Stimulated activated naive CD4-positive, alpha-beta T cell (primary cell): ENCODE results near the gene PLLP.

Experiments
- DNase-seq, 6 experiments: peaks; one replicate each; lab custom pipeline; 2025; lab: John Stamatoyannopoulos, UW

Gene PLLP

DNA sequence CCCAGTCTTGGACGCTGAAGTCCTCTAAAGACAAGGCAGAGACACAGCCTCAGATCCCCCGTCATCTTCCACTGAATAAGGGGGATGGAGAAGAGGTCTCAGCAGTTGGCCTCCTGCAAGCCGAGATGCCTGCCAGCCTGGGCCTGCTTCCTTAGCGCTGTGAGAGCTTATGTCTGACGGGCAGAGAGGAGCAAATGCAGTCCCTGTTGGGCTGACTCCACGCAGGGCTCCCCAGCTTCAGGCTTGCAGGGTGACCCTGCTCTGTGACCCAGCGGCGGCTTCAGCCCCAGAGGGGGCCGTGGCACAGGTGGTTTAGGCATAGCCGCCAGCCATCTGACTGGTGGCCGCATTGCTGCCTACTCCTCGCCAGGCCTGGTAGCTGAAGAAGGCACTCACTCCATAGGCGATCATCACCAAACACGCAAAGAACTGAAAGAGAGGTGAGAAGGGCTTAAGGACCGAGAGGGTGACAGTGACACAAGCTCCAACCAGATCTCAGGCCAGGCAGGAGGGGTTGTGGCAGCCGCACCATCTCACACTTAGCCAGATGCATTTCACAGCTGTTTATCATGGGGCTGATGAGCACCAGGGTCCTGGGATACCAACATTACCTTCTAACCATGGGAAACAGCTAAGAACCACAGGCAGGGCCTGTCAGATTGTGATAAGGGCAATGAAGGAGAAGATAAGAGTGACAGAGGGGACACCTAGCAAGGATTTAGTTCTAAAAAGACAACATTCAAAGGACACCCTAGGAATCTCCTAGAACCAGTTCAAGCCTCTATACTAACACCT is 27.7 kb downstream of the PLLP start:
- no peak for DNase-seq

DNA sequence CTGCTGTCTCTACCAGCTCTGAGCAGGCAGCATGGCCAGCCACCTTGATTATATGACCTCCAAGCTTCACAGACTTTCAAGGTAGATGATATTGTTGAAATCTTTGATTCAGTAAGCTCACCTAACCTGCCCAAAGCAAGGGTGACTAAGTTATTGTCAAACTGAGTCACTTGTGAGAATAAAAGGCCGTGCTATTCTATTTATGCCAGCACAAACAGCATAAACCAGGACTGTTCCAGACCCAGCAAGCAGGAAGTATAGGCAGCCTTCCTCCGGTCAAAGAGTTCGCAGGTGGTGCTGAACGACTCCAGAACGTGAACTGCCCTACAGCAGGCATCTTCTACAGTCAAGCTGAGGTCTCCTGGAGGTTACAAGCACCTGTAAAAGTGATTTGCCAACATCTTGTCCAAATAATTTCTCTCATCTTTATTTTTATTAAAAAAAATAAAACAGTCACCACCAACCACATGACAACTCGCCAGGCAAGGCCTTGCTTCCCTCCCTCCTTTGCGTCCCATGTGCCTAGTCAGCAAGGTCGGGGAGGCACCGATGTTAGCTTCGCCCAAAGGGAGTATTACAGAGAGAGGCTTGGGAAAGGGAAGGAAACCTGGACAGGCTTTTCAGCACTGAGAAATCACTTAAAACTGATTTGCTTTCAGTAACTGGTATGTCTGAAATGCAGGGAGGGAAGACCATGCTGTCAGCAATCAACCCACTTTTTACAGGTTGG is 28.6 kb downstream of the PLLP start:
- no peak for DNase-seq

DNA sequence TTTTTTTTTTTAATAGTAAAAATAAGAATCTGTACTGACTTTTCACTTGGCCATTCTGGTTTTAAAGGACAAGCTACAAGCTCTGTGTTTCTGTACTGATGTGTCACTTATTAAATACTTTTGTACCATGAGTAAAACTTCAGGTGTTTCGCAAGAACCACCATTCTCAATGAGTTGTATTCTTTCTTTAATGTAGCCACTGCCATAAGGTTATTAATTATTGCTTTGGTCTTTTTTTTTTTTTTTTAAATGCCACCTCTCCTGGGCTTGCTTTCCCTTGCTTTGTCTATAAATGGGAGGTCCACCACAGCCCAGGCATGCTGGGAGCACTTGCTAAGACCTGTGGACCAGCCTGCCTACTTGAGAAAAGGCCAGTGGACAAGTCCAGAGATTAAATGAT is 31.0 kb downstream of the PLLP start:
- DNase-seq = no peak

DNA sequence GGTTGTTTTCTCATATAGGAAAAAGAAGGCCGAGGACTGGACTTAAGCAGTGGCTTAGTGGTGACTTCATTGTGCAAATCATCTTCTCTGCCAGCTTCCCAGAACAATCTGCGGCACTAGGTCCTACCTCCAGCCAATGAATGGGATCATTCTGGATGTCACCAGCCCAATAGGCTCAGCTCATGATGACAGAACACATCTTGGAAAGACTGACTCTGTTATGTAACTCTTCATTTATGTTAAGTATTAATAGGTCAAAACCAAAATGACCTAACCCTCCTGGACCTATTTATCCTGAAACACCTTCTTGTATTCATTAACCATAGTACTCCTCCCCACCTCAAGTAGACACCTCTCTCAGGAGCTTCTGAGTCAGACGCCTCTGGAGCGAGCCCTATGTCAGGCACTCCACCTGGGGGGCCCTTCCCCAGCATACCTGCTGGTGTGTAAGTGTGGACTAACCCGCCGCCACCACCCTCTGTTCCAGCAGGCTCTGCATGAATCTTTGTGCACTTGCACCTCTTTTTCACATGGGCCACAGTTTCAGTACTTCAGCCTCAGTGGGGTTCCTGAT is 32.2 kb downstream of the PLLP start:
- no peak for DNase-seq

DNA sequence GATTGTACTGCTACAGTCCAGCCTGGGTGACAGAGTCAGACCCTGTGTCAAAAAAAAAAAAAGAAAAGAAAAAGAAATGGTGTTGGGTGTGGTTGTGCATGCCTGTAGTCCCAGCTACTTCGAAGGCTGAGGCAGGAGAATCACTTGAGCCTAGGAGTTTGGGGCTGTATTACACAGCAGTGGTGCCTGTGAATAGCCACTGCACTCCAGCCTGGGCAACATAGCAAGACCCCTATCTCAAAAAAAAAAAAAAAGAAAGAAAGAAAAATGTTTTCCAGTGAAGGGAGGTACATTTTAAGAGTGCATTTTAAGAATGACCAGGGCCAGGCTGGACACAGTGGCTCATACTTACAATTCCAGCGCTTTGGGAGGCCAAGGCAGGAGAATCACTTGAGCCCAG is 33.1 kb downstream of the PLLP start:
- no peak for DNase-seq

DNA sequence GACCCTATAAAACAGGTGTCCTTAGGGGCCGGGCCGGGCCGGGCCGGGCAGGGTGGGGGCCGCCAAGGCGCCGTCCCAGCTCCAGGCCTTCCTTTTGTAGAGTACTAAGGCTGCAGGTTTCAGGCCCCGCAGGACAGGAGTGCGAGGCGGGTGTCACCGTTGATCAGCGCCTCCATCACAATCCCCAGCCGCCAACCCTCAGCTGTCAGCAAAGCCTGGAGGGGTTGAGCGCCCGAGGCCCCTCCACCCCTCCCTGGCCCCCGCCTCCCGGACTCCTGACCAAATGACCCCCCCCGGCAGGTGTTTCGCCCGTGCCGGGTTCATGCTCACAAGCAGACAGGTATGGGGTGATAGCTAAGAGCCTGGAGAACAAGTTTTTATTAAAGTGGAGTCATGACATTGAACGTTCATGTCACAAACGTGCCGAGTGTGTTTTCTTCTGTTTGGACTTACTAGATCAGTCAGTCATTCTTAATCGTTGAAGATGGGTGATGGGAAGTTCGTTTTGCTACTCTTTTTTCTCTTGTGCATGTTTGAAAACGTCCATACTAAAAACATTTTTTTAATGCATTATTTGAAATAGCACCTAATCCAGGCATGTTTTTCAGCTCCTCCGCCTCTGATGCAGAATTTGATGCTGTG is 38.9 kb downstream of the PLLP start:
- peak in 3 of 6 experiments; percentile 25 to 43 (median 38) for DNase-seq

DNA sequence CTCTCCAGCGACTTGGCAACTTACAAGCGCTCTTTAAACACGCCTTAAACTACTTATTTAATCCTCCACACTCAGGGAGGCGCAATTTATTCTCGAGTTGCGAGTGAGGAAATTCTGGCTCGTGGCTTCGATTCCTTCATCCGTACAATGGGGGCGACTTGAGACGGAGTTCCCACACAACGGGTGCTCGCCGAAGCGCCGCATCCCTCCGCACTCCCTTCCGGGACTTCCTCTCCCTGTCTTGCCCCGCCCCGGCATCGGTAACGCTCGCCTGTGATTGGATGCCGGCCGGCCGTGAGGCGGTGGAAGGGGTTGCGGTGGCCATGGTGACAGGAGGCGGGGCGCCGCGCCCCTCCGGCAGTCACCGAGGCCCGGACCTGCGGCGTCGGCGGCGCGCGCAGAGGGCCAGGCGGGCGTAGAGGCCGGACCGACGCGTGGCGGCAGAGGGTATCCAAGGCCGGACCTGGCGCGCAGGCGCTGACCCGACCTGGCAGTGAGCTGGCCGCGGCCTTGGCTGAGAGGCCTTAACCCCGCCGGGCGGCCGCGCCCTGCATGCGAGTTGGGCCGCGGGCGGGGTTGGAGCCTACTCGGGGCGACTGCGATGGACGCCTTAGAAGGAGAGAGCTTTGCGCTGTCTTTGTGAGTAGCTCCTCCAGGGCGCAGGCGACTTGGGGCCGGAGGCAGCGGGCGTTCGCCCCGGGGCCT is 39.6 kb downstream of the PLLP start, which contains the start of gene ARL2BP:
Gene ARL2BP (plus strand): TSS at position 493 of the 705 bp plus-strand sequence. CDS start 109 bp downstream, at position 602.
- DNase-seq = peak; percentile 91 to 97 (median 96)

DNA sequence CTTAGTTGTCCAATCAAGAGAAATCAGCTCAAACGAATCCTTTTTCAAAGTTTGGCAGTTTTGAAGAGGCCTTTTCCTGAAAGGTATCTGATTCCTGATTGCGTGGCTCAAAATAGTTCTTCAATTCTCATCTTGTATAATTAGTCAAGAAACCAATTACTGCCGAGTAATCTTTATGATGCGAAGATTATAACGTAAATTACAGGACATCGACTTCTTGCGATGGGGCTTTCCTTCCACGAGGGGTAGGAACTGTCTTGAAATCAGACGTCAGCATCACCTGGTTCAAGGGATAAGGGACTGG is 40.1 kb downstream of the PLLP start:
- DNase-seq = no peak

DNA sequence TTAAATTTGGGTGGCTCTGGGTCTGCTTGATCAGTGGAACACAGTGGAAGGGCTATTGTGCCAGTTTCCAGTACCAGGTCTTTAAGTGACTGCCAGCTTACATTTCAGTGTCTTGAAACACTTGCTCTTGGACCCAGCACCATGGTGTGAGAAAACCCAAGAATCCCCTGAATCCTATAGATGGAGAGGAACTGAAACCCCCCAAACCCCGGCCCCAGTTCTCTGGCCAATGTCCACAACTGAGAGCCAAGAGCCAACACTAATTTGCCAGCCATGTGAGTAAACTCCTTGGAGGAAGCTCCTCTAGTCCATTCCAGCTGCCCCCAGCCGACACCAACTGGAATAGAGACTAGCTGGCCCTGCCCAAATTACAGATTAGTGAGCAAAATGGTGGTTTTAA is 41.8 kb downstream of the PLLP start:
- no peak for DNase-seq

DNA sequence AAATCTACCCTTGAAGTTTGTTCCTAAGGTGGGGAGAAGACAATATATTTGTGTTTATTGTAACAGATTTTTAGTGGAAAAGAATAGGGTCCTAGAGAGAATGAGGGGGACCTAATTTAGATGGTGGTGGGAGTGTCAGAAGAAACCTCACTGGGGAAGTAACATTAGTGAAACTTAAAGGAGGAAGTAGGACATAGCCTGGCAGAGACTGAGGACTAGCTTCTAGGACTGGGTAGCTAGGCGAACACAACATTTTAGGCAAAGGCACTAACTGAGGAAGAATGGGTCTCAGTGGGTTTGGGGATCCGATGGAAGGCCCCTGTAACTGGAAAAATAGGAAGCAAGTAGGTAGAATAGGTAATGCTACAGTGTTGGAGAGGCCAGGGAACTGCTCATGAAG is 43.6 kb downstream of the PLLP start:
- DNase-seq = no peak

DNA sequence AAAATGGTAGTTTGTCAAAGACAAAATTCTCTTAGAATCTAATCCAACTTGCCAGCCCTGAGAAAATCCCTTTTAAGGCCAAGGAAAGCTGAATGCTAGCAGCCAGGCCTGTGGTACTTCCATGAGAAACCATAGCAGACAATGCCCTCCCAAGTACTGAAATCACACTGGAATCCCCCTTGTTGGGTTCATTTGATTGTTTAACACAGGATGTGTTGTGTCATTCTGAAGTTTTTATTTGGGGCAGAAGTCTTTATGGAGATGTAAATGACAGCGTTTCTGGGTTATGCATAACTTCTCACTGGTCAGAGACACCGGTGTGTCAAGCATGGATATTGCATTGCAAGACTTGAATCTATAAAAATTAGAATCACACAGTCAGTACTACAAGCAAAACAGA is 45.4 kb downstream of the PLLP start:
- no peak for DNase-seq

DNA sequence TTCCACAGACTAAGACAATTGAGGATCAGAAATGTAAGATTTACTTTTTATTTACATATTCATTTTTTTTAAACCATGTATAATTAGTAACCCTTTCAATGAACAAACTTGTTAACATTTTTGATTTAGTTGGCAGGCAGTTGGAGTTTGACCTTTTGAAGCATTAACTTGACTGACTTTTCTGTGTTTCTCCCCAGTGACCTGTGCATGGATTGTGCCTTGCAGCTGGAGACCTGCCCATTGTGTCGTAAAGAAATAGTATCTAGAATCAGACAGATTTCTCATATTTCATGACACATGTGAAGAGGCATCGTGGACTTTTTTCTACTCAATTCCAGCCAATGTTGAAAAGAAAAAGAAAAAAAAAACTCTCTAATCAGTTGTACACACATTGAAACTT is 45.8 kb downstream of the PLLP start:
- no peak for DNase-seq

DNA sequence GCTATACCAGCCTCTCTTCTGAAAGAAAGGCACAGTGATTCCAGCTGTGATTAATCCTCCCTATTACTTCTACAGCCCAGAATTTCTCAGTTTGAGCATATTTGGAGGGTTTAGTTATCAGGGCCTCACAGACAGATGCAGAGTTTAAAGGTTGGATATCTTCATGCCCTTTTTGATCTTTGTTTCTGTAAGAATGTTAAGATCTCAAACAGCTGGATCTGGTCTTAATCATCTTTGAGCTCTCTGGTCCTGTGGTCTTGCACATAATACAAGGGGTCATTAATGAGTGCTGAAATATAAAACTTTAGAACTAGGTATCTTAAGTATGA is 48.5 kb downstream of the PLLP start:
- no peak for DNase-seq

DNA sequence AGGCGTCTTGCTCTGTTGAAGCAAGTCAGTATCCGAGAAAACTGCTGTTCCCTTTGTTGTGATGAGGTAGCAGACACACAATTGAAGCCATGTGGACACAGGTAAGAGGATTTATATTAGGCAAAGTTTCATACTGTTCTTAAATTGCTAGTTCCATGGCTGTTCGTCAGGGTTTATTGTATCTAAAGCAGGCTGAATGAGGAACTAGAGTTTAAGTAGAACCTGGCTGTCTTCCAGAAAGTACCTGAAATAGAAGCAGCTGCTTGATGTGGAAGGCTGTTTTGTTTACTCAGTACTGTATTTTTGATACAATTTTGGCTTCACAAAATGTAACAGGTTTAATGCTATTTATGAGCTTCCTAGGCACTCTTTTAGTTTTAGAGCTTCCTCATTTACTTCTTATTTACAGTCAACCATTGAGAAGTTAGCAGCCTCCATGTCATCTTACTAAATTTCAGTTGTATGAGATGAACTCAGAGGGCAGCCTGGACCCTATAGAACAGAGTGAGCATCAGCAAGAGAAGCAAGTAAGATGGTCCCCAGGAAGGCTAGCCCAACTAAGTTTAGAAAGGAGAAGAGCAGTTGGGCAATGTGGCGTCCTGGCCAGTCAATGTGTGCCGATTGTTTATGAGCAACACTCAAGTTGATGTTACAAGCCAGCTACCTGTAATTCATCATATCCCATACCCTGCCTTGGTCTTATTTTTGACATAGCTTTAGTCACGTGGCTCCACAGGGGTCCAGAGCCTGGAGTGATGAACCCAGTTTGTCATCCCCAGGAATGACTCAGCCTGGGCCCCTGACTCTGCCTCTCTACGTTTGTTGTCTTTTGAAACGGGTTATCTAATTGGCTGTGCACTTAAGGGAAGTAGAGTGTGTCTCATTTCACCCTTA is 49.1 kb downstream of the PLLP start:
- no peak for DNase-seq

DNA sequence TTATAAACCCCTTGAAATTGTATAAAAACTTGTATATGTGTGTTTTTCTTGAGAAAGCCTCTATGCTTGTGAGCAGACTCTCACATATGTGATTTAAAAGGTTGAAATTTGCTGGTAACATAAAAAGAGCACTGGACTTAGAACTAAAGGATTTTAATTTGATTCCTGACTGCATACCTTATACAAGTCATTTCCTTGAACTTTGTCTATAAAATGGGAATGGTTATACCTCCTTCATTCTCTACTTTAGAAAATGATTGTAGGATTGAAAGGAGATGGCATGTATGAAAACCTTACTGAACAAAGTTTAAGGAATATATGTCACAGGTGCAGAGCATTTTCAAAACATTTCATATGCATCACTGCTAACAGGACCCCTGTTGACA is 49.8 kb downstream of the PLLP start:
- DNase-seq = no peak

DNA sequence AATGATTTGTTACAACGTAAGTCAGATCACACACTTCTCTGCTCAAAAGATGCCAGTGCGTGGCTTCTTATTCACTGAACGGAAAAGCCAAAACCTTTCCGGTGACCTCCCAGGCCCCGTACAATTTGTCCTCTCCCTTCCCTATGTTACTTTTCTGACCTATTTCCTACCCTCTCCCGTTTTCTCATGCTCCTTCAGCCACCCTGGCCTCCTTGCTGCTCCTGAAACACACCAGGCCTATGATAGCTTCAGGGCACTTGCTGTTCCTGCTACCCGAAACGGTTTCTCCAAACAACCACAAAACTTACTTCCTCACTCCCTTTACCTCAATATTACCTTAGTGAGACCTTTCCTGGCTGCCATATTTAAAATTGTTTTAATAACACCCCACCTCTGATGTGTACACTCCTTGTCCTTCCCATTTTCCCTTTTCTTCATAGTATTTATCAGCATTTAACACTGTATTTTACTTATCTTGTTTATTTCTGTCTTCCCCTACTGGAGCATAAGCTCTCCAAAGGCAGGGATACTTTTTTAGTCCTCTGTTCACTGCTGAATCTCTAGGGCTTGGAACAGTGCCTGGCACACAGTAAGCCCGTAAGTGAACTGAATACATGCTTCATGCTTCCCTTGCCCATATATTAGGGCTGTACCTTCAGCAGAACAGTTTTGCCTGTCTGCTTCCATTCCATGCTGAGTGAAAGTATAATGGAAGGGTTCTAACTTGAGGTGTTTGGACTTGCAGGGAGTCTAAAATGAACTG is 50.3 kb downstream of the PLLP start:
- no peak for DNase-seq

DNA sequence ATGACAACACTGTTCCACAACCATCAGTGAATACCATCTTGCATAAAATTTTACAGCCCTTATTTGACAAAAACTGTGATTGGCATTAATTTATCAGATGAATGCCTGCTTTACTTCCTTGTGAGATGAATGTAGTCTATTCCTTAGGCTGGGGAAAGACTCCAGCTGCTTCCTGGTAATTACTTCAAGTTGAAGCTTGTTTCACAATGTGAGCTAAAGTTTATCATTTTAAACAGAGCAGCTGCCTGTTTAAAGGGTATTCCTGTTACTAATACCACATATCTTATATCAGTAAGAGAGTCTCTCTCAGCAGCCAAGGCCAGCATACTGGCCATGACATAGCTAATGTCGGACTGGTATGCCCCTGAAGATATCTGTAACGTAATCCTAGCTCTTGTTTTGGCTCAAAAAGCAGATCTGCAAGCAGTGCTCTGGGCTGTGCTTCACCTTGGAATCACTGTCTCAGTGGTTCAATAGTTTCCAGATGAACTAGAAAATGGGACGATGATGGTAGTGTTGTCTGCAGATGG is 52.6 kb downstream of the PLLP start:
- no peak for DNase-seq

DNA sequence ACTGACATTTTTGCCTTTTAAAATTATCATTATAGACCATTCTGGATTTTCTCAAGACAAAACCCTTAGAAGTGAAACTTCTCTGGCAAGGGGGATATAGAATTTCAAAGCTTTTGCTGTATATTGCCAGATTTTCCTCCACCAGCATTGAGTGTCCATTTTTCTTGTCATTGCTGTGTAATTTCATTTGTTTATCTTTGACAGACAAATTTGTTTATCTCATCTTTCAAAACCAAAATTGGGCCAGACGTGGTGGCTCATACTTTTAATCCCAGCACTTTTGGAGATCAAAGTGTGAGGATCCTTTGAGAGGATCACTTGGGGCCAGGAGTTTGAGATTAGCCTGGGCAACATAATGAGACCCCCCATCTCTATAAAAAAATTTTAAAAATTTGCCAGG is 55.4 kb downstream of the PLLP start:
- DNase-seq = no peak

DNA sequence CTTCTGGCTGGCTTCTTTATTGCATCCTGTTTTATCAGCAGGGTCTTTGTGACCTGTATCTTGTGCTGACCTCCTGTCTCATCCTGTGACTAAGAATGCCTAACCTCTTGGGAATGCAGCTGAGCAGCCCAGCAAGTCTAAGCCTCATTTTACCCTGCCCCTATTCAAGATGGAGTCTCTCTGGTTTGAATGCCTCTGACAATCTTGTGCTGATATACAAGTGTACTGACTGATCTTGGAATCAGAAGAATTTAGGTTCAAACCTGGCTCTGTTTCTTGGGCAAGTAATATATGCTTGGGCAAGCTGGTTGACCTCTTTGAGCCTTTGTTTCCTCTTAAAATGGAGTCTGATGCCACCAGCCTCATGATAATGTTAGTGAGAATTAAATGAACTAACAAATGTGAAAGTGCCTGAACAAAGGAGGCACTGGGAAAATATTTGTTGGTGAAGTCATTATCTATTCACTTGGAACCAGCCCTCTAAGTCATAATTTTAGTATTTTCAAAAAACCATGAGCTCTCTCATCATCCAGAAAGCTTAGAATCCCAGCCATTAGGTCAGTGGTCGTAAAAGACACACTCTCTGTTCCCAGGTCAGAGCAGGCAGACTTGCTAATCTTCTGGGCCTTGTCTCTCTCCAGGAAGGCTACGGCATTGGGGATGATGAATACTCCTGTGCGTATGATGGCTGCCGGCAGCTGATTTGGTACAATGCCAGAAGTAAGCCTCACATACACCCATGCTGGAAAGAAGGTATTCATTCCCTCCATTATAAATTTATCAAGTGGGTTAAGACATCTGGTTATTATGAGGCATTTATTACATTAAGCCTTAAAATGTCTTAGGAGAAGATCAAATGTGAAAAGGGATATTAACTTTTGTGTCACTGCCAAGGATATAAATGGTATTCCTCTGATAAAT is 57.5 kb downstream of the PLLP start:
- no peak for DNase-seq
